Kidney (tissue), 14 donors: ENCODE data around the gene SCN5A. TPM values are rescaled to one million over a fixed set of nuclear protein-coding genes. Genes with fewer than 3 reads are reported as not detected.

Source experiments
- DNase-seq, 5 donors: peaks; one replicate each; pipeline ENCODE4 v3.0.0-alpha.2; 2013 to 2020
- FAIRE-seq: peaks from 2 replicates; lab custom pipeline; 2012; peaks lifted over from hg19 to GRCh38; lab: Jason Lieb, UNC
- H3K27ac ChIP-seq, 2 donors: one replicate each; pipeline ENCODE4 v1.7.0; 2013; ENCODE audit warnings: low read depth in 2 of 2, low read length in 2 of 2, inconsistent platforms in 1 of 2
- H3K27me3 ChIP-seq: one replicate; pipeline ENCODE4 v1.7.1; 2013; ENCODE audit warnings: low read length, inconsistent platforms; ENCODE audit not compliant: control insufficient read depth, insufficient read depth
- H3K36me3 ChIP-seq, 3 donors: one replicate each; pipeline versions ENCODE4 v1.7.0 to v1.7.1; 2013; ENCODE audit warnings: low read length in 3 of 3, control low read depth in 1 of 3, inconsistent platforms in 1 of 3; ENCODE audit not compliant: insufficient read depth in 3 of 3, control insufficient read depth in 2 of 3
- H3K4me1 ChIP-seq, 3 donors: one replicate each; pipeline versions ENCODE4 v1.7.0 to v1.7.1; 2013; ENCODE audit warnings: low read length in 3 of 3, inconsistent platforms in 1 of 3, low read depth in 1 of 3; ENCODE audit not compliant: control insufficient read depth in 2 of 3, insufficient read depth in 2 of 3
- H3K4me3 ChIP-seq, 3 donors: one replicate each; pipeline versions ENCODE4 v1.7.0 to v1.8.1; 2013; ENCODE audit warnings: low read length in 3 of 3, control low read depth in 1 of 3, inconsistent platforms in 1 of 3
- H3K9ac ChIP-seq, 3 donors: one replicate each; pipeline versions ENCODE4 v1.7.0 to v1.7.1; 2013; ENCODE audit warnings: low read length in 3 of 3, control low read depth in 1 of 3, inconsistent platforms in 1 of 3
- H3K9me3 ChIP-seq, 3 donors: one replicate each; pipeline versions ENCODE4 v1.7.0 to v1.7.1; 2013; ENCODE audit warnings: low read length in 3 of 3, control low read depth in 1 of 3, inconsistent platforms in 1 of 3; ENCODE audit not compliant: control insufficient read depth in 2 of 3, insufficient read depth in 1 of 3
- CTCF ChIP-seq: IDR thresholded peaks from 3 replicates; pipeline ENCODE4 v1.5.1; 2012; ENCODE audit warnings: mild to moderate bottlenecking, moderate library complexity, borderline replicate concordance; ENCODE audit not compliant: insufficient read depth; ENCODE audit errors: extremely low read depth
- intact Hi-C: fragments of 100-400 bp; cut with DNase I; formaldehyde crosslinking; loops from one replicate; pipeline ENCODE4 v1.11.1; 2022
- polyA plus RNA-seq: library from polyadenylated mRNA; stranded (reverse); fragments of 350-450 nt; fragmentation: Illumina TruSeq; extraction: RNeasy Lipid Tissue Mini Kit (QIAGEN cat#74804); gene quantifications from one replicate; pipeline ENCODE4 v1.2.3, GENCODE V29; 2014; ENCODE audit warnings: low read depth, low replicate concordance; ENCODE audit not compliant: insufficient read depth
- total RNA-seq: library from RNA; stranded (reverse); fragmentation: NEBNext Ultra II Directional; extraction: Animal tissue kit (Norgen Biotek cat#: 25700); gene quantifications from one replicate; pipeline ENCODE4 v1.2.1, GENCODE V29; 2021
- donor health status: control.
- donor health status: control.
- donor health status: control.
- donor health status: control.
- donor health status: control.
- donor health status: DM: yes; HTN: yes; CAD: no.
- donor health status: Normal renal cell carcinoma (clear cell type).

SCN5A gene
- total and polyA plus RNA-seq, 2 donors from 2014 or later, result 0.06 to 0.72 TPM

- TF ChIP-seq CTCF, result no peak
- Histone ChIP-seq H3K9ac (no peak overlapping the region), H3K27me3 (no peaks in the 10 kb centered on the region), H3K4me1 (no peaks in the 10 kb centered on the region), H3K36me3 (no peaks in the 10 kb centered on the region), H3K4me3 (no peak overlapping the region), H3K27ac (no peak overlapping the region), H3K9me3 (no peaks in the 10 kb centered on the region)
- peak in 2 of 5 donors; percentile 1 to 15 for DNase-seq
- intact Hi-C loops, result no loop called here
- FAIRE-seq, result no peak
Observed at GRCh38 chr3:38585791-38586420, 63.6 kb downstream of the SCN5A start.

GRCh38 chr3:38583688-38584087, 65.8 kb downstream of the SCN5A start:
- Histone ChIP-seq H3K9me3 (no peaks in the 10 kb centered on the region), H3K27ac (no peak overlapping the region), H3K36me3 (no peaks in the 10 kb centered on the region), H3K4me1 (no peaks in the 10 kb centered on the region), H3K9ac (no peak overlapping the region), H3K27me3 (no peaks in the 10 kb centered on the region), H3K4me3 (no peak overlapping the region)
- no peak for DNase-seq
- TF ChIP-seq CTCF, result no peak
- intact Hi-C loops, result no loop called here
- FAIRE-seq, result no peak

- no peak for TF ChIP-seq CTCF
- FAIRE-seq (no peak), DNase-seq (peak in 4 of 5 donors; percentile 26 to 72 (median 44))
- no peaks in the 10 kb centered on the region for H3K36me3 ChIP-seq
- H3K27ac ChIP-seq, result no peak overlapping the region
- no peaks in the 10 kb centered on the region for H3K4me1 ChIP-seq
- no peaks in the 10 kb centered on the region for H3K27me3 ChIP-seq
- H3K9me3 ChIP-seq, result no peaks in the 10 kb centered on the region
- intact Hi-C loops, result no loop called here
- no peak overlapping the region for H3K4me3 ChIP-seq
- no peak overlapping the region for H3K9ac ChIP-seq
Observed at GRCh38 chr3:38582941-38583645, 66.4 kb downstream of the SCN5A start.
